Stimulated activated CD4-positive, alpha-beta T cell treated with anti-CD3 and anti-CD28 coated beads, Interleukin-12 subunit alpha, Interleukin-12 subunit beta, amount 100 ng/mL, for 4 hours (primary cell): Measurements from ENCODE around the gene HDAC1.
A peak's percentile ranks its signal among the peaks of the same experiment; 100 is the strongest.

Experiments
- DNase-seq: peaks from one replicate; pipeline ENCODE4 v3.0.0-alpha.2; 2020

HDAC1 gene

DNA sequence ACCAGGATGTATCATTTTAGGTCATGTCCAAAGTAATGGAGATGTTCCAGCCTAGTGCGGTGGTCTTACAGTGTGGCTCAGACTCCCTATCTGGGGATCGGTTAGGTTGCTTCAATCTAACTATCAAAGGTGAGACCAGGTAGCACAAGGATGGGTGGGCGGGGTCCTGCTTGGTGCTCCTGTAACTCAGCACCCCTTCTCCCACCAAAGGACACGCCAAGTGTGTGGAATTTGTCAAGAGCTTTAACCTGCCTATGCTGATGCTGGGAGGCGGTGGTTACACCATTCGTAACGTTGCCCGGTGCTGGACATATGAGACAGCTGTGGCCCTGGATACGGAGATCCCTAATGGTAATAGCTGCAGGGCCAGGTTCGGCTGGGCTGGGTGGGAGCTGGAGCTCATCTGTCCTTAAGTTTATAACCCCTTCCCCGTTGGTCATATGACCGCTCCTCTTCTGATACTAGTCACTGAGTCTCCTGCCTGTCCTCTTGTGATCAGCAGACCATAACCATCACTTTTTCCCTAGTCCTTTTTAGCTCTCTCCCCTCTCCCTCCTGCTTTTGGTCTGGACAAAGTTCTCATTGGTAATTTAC, 38.8 kb downstream of the HDAC1 start:
- DNase-seq: no peak

DNA sequence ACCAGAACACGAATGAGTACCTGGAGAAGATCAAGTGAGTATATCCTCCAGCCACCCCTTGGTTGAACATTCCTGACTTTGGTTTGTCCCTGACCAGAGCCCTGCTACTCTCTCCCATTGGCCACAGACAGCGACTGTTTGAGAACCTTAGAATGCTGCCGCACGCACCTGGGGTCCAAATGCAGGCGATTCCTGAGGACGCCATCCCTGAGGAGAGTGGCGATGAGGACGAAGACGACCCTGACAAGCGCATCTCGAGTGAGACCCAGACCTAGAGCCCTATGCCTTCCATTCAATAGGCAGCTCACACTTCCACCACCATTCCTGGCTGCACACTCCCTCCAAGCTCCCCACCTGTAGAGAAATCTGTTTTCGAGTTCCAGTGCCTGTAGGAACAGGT, 39.7 kb downstream of the HDAC1 start:
- DNase-seq: no peak

DNA sequence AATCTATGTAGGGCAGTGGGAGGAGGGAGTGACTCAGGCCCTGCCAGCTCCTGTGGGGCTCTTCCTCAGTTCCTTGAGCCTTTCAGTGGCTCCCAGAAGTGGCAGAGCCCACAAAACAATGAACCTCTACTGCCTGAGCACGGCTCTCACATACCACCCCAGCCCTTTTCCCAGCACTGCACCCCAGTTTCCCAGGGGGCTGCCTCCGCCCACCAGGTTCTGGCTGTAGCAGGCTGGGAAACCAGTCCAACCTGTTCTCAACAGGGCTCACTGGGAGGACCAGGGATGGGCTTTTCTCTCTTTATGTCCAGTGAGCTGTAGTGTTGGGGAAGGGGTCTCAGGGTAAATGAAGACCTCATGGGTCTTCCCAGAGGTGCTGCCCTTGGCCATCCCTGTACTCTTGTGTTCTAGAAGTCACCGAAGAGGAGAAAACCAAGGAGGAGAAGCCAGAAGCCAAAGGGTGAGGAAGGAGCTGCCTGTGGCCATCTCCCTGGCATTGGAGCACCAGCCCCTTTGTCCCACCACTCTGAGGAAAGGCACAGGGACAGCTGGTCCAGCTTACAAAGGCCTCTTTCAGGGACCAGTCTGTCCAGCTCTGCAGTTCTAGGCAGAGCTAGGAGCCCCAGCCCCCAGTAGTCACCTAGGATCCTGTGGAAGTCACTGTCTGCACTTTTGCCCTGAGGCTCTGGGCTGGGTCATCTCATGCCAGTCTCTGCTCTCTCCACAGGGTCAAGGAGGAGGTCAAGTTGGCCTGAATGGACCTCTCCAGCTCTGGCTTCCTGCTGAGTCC, 40.6 kb downstream of the HDAC1 start:
- no peak for DNase-seq

DNA sequence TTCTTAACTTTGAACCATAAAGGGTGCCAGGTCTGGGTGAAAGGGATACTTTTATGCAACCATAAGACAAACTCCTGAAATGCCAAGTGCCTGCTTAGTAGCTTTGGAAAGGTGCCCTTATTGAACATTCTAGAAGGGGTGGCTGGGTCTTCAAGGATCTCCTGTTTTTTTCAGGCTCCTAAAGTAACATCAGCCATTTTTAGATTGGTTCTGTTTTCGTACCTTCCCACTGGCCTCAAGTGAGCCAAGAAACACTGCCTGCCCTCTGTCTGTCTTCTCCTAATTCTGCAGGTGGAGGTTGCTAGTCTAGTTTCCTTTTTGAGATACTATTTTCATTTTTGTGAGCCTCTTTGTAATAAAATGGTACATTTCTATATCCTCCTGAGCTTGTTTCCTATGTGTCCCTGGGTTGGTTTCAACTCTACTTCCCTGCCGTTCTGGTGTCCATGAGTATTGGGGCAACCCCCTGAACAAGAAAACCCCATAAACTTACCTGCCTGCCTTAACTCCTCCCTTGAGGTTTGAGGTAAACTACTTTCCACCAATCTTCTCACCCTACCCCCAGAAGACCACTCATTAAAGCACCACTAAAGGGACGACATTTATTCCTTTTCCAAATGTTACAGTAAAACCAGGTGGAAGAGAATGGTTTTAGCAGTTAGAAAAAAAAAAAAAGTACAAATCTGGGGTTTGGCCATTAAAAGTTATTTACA, 41.5 kb downstream of the HDAC1 start:
- no peak for DNase-seq

DNA sequence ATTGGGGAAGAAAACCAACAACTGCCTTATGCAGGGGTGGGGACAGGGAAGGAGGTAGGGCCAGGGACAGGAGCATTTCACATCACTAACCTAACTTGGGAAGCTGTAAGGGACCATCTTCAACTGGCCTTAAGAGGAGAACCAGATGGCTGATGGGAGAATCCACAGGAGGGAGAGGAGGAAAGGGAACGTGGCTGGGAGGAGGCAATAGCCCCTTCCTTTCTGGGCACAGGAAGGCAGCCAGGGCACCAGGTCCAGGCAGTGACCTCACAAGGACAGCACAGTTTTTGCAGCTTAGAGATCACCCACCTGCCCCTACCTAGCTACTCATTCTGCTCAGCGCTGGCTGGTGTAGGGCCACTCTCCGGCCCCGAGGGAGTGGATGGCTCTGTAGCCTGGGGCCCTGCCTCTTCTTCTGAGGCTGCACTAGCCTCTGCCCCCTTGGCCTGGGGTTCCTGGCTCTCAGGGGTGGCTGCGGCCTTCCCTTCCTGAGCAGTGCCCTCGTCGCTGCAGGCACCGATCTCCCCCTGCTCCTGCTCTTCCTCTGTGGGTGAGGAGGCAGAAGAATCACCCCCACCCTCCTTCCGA, 42.5 kb downstream of the HDAC1 start:
- DNase-seq: no peak

DNA sequence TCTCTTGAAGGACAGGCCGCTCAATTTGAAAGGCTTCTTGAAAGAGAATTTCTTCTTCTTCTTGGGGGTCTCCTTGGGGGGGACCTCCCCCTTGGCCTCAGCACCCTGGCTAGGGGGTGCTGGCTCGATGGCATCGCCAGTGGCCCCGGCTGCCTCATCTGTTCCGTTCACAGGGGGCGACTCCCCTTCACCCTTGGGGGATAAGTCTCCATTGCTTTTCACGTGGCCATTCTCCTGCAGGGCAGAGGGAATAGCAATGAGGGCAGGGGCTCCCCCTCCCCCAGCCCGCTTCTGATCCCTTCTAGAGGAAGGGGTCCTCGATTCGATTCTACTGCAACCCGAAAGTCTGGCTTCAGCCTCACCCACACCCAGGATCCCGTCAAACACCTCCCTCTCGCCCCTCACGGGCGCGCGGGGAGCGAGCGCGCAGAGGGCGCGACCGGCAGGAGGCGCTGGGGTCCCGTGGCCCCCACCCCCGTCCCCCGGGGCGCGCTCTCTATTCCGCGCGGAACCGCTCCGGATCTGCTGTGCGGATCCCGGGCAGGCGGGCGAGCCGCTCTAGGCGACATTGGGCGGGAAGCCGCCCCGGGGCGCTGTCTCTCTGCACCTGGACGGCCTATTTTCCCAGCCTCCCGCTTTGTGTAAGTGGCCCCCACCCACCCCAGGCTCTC, 43.1 kb downstream of the HDAC1 start:
- DNase-seq: peak; percentile 61

DNA sequence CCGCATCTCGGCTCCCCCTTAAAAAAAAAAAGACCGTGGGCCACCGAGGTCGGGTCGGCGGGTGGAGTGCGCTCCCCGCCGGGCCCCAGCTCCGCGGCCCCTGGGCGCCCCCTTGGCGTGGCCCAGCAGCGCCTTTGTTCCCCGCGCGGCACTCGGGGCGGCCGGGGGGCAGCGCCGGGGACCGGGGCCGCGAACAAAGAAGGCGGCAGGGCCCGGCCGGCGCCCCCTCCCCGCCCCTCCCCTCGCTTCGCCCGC, 43.6 kb downstream of the HDAC1 start:
- no peak for DNase-seq

DNA sequence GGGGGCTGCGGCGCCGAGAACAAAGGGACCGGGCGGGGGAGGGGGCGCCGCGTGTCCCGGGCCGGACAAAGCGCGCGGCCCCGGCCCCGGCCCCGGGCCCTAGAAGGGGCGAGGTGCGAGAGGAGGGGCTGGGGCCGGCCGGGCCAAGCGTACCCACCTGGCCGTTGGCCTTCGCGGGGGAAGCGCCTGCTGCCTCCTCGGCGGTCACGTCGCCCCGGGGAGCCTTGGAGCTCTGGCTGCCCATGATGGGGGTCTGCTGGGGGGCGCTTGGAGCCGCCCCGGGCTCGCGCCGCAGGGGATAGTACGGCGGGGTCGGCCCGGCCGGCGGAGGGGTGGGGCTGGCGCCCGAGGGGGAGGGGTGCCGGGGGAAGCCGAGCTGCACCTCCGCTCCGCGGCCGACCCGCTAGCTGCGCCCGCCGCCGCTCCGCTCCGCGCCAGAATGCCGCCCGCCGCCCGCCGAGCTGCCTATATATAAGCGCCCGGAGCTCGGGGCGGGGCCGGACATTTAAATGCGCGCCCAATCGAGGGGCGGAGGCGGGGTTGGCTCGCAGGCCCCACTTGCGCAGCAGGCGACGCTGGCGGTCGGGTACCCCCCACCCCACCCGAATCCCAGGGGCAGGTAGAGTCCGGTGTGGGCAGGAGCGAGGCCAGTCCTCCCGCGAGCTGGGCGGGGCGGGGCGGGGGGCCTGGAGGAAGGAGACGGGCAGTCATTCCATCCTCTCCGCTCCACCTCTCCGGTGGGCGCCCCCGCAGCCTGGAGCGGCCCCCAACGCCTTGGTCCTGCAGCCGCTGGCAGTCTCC, 44.1 kb downstream of the HDAC1 start, which contains the start of gene MARCKSL1:
MARCKSL1 (minus strand) TSS at position 444 of the 801 bp plus-strand sequence; CDS start at position 244, 200 bp downstream.
- DNase-seq: peak; percentile 87

DNA sequence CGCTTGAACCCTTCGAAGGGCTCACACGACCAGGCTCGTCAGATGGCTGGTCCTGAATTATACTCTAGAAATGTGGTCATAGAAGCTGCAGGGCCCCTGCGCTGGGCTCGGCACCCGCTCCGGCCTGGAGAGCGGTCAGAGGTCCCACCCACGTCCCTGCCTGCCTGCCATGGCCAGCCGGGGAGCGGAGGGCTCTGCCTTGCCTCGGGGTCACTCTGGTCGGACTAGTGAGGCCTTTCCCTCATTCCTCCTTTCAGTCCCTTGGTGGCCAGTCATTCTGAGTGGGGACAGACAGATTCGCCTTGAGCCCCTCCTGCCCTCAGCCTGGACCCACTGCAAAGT, 44.7 kb downstream of the HDAC1 start:
- DNase-seq: no peak

DNA sequence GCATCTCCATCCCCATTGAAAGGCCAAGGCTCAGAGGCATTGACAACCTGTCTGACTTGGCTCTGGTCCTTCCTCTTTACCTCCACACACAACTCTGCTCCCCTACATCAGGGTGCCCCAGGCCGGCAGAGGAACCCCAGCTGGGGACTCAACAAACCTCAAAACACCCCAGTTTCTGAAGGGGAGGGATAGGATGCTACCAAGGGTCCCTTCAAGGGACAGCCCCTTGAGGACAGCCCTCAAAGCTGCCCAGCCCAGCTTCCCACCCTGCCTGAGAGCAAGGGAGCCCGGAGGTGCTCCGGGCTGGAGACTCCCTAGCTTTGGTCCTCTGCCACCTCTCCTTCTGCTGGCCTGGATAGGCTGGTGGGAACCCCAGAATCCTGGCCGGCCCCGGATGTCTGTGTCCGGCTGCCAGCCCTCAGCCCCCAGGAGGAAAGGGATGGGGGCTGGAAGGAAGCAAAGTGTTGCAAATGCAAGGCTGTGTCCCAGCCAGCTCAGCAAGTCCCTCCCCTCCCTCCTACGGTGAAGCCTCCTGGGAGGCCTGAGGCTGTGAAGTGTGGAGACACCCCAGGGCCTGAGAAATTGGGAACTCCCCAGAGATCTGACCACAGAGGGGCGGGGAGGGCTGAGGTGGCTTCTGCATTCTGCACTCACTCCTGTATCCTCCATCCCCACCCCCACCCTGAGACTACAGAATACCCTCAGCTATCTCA, 45.2 kb downstream of the HDAC1 start:
- DNase-seq: peak; percentile 32

DNA sequence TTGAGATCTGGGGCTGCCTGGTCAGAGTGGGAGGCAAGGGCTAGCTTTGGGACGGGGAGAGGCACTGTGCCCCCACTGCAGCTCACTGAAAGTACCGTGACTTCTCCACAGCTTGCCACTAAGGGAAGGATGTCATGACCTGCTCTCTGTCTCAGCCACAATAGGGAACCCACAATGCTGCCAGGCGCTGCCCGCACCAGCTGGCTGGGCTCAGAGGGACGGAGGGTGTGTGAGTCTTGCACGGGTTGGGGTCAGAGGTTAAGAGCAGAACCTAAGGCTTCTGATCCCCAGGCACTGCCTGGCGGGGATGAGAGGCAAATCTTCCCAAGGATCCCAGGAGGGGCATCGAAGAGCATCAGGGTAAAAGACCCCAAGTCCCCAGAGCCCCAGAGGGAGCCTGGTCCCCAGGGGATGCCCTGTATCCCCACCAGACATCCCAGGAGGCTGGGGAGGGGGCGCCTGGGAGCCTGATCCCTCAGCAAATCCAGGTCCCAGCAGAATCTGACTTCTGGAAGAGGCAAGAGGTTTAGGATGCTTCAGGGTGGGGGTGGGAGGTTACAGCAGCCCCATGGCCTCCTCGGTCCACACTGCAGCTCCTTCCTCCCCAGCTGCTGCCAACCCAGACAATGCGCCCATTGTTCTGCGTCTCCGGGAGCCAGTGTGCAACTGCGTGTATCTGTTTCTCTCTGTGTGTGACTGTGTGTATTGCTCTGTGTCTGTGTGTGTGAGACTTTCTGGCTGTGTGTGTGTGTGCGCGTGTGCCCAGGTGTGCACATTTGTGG, 46.2 kb downstream of the HDAC1 start:
- no peak for DNase-seq

DNA sequence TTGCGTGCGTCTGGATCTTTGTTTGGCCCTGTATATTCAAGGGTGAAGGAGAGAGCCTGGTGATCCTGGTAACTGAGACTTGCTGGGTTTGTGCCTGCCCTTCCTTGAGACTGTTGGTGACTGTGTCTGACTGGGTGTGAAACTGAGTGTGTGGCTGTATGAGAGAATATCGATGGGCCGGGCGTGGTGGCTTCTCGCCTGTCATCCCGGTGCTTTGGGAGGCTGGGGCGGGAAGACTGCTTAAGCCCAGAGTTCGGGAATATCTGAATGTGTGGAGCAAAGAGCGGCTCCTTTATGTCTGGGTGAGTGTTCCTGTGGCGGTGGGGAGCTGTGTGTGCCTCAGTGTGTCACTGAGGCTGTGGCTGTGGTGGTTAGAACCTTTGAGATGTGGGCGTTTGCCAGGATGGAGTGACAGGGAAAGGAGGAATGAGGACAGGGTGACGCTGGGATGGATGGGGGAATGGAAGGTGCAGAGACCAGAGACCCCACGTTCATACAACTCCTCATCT, 46.8 kb downstream of the HDAC1 start:
- DNase-seq: no peak

DNA sequence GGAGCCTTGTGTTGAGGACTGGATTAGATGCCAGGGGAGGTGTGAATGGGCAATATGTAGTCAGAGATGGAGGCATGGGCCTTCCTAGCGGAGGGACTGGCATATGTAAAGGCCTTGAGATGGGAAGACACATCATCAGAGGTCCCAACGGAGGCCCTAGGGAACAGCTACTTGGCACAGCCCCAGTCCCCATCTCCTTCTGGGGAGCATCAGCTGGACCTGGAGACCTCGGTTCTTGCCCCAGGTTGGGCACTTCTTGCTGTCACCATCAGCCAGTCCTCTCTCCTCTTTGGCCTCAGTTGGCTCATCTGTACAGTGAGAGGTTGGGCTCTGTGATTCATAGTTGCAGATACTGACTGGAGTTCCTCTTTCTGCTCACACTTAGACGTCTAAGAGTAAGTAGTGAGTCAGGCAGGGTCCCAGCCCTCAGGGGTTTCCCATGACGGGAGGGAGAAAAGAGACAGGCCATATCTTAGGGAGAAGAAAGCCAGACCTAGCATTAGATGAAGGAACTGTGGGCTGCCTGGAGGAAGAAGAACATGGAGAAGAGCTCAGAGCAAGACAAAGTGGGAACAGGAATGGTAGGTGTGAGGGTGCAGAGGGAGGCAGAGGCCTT, 47.6 kb downstream of the HDAC1 start:
- peak; percentile 36 for DNase-seq

DNA sequence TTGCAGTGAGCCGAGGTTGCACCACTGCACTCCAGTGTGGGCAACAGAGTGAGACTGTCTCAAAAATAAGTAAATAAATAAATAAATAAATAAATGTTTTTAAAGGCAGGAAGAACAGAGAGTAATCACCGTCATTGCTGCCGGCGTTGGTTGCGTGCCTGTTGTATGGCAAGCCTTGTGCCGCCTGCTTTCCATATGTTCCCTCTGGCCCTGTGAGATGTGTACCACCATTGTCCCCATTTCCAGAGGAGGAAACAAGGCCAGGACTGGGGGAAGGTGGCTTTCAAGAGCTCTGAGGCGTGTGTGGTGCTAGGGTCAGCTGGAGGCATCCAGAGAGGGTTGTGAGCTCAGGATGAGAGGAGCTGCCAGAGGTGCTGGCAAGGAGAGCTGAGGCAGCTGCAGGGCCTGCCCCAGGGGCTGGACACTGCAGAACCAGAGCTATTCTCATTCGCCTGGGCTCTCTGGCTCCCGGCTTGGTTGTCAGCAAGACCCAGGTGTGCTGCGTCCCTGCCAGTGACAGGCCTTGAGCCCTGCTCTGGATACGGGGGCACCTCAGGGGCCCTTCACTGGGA, 49.4 kb downstream of the HDAC1 start:
- DNase-seq: no peak

DNA sequence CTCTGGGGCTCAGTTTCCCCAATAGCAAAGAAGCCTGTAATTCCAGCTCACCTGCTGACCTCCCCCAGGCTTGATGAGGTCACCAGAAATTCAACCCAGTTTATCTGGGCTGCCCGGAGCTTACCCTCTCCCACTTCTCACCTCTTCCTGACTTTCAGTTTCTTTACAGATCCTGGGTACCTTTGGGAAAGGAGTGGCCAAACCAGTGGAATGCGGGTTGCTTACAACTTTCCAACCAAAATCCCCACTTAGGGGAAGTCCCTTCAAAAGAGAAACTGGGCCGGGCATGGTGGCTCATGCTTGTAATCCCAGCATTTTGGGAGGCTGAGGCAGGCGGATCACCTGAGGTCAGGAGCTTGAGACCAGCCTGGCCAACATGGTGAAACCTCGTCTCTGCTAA, 50.1 kb downstream of the HDAC1 start:
- no peak for DNase-seq

DNA sequence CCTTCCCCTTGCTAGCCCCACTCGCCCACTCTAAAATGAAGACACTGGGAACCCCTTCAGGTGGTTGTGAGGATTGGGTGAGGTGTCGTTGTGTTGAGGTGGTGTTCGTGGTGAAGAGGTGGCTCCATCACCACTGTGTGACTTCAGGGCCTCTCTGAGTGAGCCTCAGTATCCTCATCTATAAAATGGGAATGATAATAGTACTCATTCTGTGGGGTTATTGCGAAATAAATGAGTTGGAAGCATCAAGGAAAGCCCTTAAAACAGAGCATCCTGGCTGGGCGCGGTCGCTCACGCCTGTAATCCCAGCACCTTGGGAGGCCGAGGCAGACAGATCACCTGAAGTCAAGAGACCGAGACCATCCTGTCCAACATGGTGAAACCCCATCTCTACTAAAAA, 50.8 kb downstream of the HDAC1 start:
- DNase-seq: no peak

DNA sequence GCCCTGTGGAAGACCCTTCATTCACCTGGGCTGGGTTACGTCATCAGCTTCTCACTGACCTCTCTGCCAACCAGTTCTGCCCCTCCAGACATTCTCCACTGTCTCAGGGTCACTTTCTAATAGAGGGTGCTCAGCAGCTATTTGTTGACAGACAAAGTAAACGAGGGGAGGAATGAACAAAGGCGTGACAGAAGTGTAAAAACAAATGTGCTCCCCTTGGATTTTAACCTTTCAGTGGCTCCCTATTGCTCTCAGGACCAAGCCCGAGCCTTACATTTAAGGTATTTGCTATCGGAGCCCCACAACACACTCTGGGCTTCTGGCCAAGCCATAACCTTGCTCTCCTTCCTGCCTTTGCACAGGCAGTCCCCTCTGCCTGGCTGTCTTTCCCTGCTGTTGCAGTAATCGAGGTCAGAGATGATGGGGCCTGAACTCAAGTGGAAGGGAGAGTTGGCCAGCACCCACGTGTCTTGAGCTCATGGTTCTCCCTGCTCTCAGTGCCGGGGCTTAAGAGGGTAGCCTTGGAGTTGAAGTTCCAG, 53.5 kb downstream of the HDAC1 start:
- DNase-seq: no peak

DNA sequence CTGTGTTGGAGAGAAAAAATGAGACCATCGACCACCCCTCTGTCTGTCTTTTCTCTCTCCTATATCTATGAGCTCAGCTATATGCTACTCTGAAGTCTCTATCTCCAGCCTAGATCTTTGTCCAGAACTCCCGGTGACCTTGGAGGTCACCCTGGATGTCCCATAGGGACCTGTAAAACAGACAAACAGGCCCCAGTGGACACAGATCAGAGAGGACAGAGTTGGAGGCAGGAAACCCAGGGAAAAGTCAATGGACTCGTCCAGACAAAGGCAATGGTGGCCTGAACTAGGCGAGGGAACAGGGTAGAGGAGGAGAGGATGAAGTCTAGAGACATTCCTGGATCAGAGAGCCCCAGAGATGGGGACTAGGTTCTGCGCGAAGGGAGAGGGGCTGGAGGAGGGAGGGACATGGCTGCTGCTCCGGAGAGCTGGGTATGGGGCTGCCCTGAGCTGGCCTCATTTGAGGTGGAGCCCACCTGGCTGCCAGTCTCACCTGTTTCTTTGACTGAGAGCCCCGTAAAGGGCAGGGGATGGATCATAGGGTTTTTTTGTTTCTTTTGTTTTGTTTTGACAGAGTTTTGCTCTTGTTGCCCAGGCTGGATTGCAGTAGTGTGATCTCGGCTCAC, 54.8 kb downstream of the HDAC1 start:
- no peak for DNase-seq

DNA sequence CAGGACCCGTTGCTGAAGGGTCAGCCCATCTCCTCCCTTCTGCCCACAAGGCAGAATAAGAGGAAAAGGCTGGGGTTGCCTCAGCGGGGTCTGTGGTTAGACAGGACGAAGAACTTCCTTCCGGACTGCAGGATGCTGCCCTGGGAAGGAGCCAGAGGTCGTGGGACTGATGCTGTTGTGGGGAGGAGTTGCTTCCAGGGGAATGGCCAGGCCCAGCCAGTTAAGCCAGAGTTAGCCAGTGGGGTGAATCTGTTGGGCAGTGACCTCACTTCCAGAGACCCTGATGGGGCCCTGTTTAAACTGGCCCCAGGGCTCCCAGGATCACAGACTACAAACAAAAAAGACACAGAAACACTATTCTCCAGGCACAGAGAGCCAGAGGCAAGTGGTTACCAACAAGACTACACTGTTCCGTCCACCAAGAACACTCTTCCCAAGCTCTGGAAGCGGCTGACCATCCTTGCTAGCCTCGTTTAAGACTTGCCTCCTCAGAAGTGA, 57.4 kb downstream of the HDAC1 start:
- DNase-seq: no peak
